SK-N-MC (cell line): ENCODE measurements around the gene HTD2.
"Not testable (repeated sequence)": the region's sequence is repeated elsewhere in the genome, so short reads cannot be mapped to it uniquely, and the experiment has no call there.

Experiments
- DNase-seq: peaks from one replicate; pipeline ENCODE4 v3.0.0-alpha.2; 2011; ENCODE audit warnings: low read depth, low spot score
- H3K27ac ChIP-seq: fragments of 200-600 bp; sonication (generic); 2 replicates; pipeline ENCODE4 v1.5.1; 2016; ENCODE audit warnings: mixed run types
- H3K36me3 ChIP-seq: fragments of 200-600 bp; sonication (generic); 2 replicates; pipeline ENCODE4 v1.6.1; 2017; ENCODE audit warnings: antibody characterized with exemption, low read length, mixed read lengths; ENCODE audit not compliant: insufficient read depth
- H3K4me3 ChIP-seq: fragments of 200-600 bp; sonication (generic); 2 replicates; pipeline ENCODE4 v1.5.1; 2016
- H3K9ac ChIP-seq: fragments of 200-600 bp; sonication (generic); 2 replicates; pipeline ENCODE4 v1.8.0; 2017; ENCODE audit warnings: mixed run types, mixed read lengths; ENCODE audit not compliant: insufficient read length
- H3K9me3 ChIP-seq: fragments of 200-600 bp; sonication (generic); 2 replicates; pipeline ENCODE4 v1.6.1; 2017; ENCODE audit warnings: low read depth, mild to moderate bottlenecking, antibody characterized with exemption, low read length, moderate library complexity, mixed read lengths
- EZH2 ChIP-seq: fragments of 200-600 bp; sonication (generic); IDR thresholded peaks from one replicate; pipeline ENCODE4 v1.6.1; 2017; ENCODE audit warnings: antibody characterized with exemption
- FOXP2 ChIP-seq: optimal IDR thresholded peaks from 2 replicates; pipeline ENCODE3; 2011; ENCODE audit warnings: mild to moderate bottlenecking, moderate library complexity; ENCODE audit not compliant: insufficient read depth; ENCODE audit errors: extremely low read length, control extremely low read depth
- POLR2AphosphoS5 ChIP-seq: IDR thresholded peaks from 2 replicates; pipeline ENCODE4 v1.6.1; 2012; ENCODE audit warnings: mild to moderate bottlenecking, low read depth, low read length, borderline replicate concordance

Gene HTD2

GRCh38 chr3:58305882-58306711 lies at the start of gene HTD2, which contains the start of gene RPP14:
HTD2 (plus strand) TSS chr3:58306520; CDS start chr3:58317614, 11,094 bp downstream.
RPP14 (plus strand) TSS chr3:58306245; CDS start chr3:58310330, 4,085 bp downstream.
- Histone ChIP-seq H3K27ac (peak within 1 kb of the TSS; percentile 85), H3K9ac (peak within 1 kb of the TSS; percentile 95), H3K4me3 (peak within 1 kb of the TSS; percentile 92), H3K36me3 (peaks cover 2% of the 10 kb centered on the region; the same call in 1 of the 2 replicates), H3K9me3 (no peaks in the 10 kb centered on the region)
- peak; percentile 67 for DNase-seq
- TF ChIP-seq POLR2AphosphoS5: peak; percentile 91
- TF ChIP-seq FOXP2: no peak

DNA sequence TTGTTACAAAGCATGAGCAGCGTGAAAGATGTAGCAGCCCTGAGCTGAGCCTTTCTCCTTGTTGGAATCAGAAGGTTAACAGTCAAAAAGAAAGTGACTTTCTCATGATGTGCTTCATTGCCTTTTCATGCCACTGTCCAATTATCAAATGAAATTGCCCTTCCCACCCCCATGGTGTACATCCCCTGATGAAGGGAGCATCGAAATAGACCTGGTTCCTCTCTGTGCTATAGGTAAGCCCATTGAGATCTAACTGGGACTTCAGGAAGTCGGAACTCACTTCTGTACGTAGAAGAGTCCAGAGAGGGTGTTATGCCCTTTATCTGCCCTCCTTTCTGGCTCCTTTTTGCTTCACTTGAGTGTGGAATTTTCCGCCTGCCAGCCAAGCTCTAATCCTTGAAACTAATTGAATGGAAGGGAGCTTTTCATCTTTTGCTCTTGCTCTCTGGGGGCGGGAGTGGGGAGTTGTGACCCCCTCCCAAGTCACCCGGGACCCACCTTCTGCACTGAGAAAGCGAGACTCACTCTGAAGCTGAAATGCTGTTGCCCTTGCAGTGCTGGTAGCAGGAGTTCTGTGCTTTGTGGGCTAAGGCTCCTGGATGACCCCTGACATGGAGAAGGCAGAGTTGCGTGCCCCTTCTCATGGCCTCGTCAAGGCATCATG lies 47.8 kb upstream of the HTD2 start:
- peaks cover 82% of the 10 kb centered on the region for H3K36me3 ChIP-seq
- DNase-seq: no peak
- no peak overlapping the region for H3K9ac ChIP-seq
- H3K27ac ChIP-seq: no peak overlapping the region
- no peak overlapping the region for H3K4me3 ChIP-seq
- H3K9me3 ChIP-seq: no peaks in the 10 kb centered on the region
- TF ChIP-seq FOXP2: no peak

GRCh38 chr3:58260261-58260731 lies 46.0 kb upstream of the HTD2 start:
- Histone ChIP-seq H3K27ac (no peak overlapping the region), H3K36me3 (peaks cover 76% of the 10 kb centered on the region), H3K9ac (no peak overlapping the region), H3K9me3 (no peaks in the 10 kb centered on the region), H3K4me3 (no peak overlapping the region)
- TF ChIP-seq FOXP2 (no peak), POLR2AphosphoS5 (no peak), EZH2 (no peak)
- DNase-seq: no peak

DNA sequence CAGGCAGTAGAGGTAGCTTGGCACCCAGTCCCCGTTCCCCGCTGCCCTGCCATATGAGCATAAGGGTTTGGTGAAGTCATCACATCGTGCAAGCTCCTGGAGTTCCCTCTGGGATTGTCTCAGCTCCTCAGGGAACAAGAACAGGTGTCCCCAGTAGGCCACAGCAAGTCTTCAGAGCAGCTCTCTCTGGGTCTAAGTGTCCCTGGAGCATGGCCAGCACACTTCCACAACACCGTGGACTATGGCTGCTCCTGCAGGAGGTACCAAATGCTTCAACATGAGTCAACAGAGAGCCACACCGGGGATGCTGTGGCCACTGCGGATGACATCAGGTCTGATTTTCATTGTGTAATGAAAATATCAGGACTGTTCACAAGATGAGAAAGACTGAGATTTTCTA lies 45.6 kb upstream of the HTD2 start:
- H3K9ac ChIP-seq: no peak overlapping the region
- H3K4me3 ChIP-seq: no peak overlapping the region
- no peak for TF ChIP-seq FOXP2
- no peak for TF ChIP-seq POLR2AphosphoS5
- TF ChIP-seq EZH2: no peak
- no peaks in the 10 kb centered on the region for H3K9me3 ChIP-seq
- no peak overlapping the region for H3K27ac ChIP-seq
- peaks cover 80% of the 10 kb centered on the region for H3K36me3 ChIP-seq
- no peak for DNase-seq

- DNase-seq: no peak
- TF ChIP-seq POLR2AphosphoS5: no peak
- no peak for TF ChIP-seq EZH2
- TF ChIP-seq FOXP2: no peak
- Histone ChIP-seq H3K36me3 (peaks cover 80% of the 10 kb centered on the region), H3K4me3 (no peak overlapping the region), H3K27ac (0 out of 2 replicates have a peak overlapping the region, but pooled peaks have one; percentile 25), H3K9me3 (no peaks in the 10 kb centered on the region), H3K9ac (no peak overlapping the region)
These were observed 44.2 kb upstream of the HTD2 start for GRCh38 chr3:58261954-58262666.

GRCh38 chr3:58266577-58266976 lies 39.7 kb upstream of the HTD2 start:
- no peak for DNase-seq
- Histone ChIP-seq H3K36me3 (peaks cover 78% of the 10 kb centered on the region), H3K9me3 (no peaks in the 10 kb centered on the region), H3K27ac (peak overlapping the region; percentile 31; the same call in 1 of the 2 replicates), H3K9ac (no peak overlapping the region), H3K4me3 (no peak overlapping the region)
- TF ChIP-seq POLR2AphosphoS5 (no peak), FOXP2 (no peak), EZH2 (no peak)

- H3K27ac ChIP-seq, H3K4me3 ChIP-seq, H3K9me3 ChIP-seq, DNase-seq, H3K9ac ChIP-seq: not testable (repeated sequence)
- H3K36me3 ChIP-seq: peaks cover 78% of the 10 kb centered on the region
These were observed 38.8 kb upstream of the HTD2 start for GRCh38 chr3:58267543-58267942.

- no peak overlapping the region for H3K4me3 ChIP-seq
- H3K27ac ChIP-seq: peak overlapping the region; percentile 25; the same call in 1 of the 2 replicates
- TF ChIP-seq POLR2AphosphoS5 (no peak), EZH2 (no peak), FOXP2 (no peak)
- no peaks in the 10 kb centered on the region for H3K9me3 ChIP-seq
- DNase-seq: no peak
- H3K9ac ChIP-seq: no peak overlapping the region
- peaks cover 92% of the 10 kb centered on the region for H3K36me3 ChIP-seq
These were observed 37.0 kb upstream of the HTD2 start for GRCh38 chr3:58269356-58269755.
